Smooth muscle cell (in vitro differentiated cells): ENCODE measurements around the gene ZNF320. TPM values are rescaled to one million over a fixed set of nuclear protein-coding genes. Genes with fewer than 3 reads are reported as not detected.
"Not testable (repeated sequence)": the region's sequence is repeated elsewhere in the genome, so short reads cannot be mapped to it uniquely, and the experiment has no call there.

Experiments
- DNase-seq: peaks from one replicate; lab custom pipeline; 2025; ENCODE audit not compliant: unreplicated experiment; lab: John Stamatoyannopoulos, UW
- H2AFZ ChIP-seq: fragments of 200-600 bp; sonication (generic); 2 replicates; pipeline ENCODE4 v1.6.0; 2016; ENCODE audit warnings: antibody characterized with exemption, low read depth, mild to moderate bottlenecking
- H3F3A ChIP-seq: fragments of 200-600 bp; sonication (generic); 2 replicates; pipeline ENCODE4 v1.6.0; 2017; ENCODE audit warnings: antibody characterized with exemption, low read depth
- H3K27ac ChIP-seq: fragments of 200-600 bp; sonication (generic); 2 replicates; pipeline ENCODE4 v1.5.1; 2016; ENCODE audit warnings: low read depth, mild to moderate bottlenecking
- H3K27me3 ChIP-seq: fragments of 200-600 bp; sonication (generic); 2 replicates; pipeline ENCODE4 v1.6.1; 2016; ENCODE audit warnings: low read depth, mild to moderate bottlenecking
- H3K36me3 ChIP-seq: fragments of 200-600 bp; sonication (generic); 2 replicates; pipeline ENCODE4 v1.5.1; 2016; ENCODE audit warnings: low read depth
- H3K4me1 ChIP-seq: fragments of 200-600 bp; sonication (generic); 2 replicates; pipeline ENCODE4 v1.5.1; 2016; ENCODE audit warnings: low read depth
- H3K4me2 ChIP-seq: fragments of 200-600 bp; sonication (generic); 2 replicates; pipeline ENCODE4 v1.6.0; 2016; ENCODE audit warnings: mild to moderate bottlenecking
- H3K4me3 ChIP-seq: fragments of 200-600 bp; sonication (generic); 2 replicates; pipeline ENCODE4 v1.5.1; 2016; ENCODE audit warnings: mild to moderate bottlenecking
- H3K79me2 ChIP-seq: fragments of 200-600 bp; sonication (generic); 2 replicates; pipeline ENCODE4 v1.6.0; 2016; ENCODE audit warnings: low read depth, mild to moderate bottlenecking
- H3K9ac ChIP-seq: fragments of 200-600 bp; sonication (generic); 2 replicates; pipeline ENCODE4 v1.6.0; 2016; ENCODE audit warnings: low read depth
- H3K9me3 ChIP-seq: fragments of 200-600 bp; sonication (generic); replicated peaks from 2 replicates; pipeline ENCODE4 v1.5.1; 2016; ENCODE audit warnings: low read depth
- H4K20me1 ChIP-seq: fragments of 200-600 bp; sonication (generic); 2 replicates; pipeline ENCODE4 v1.6.0; 2016; ENCODE audit warnings: low read depth
- CTCF ChIP-seq: fragments of 200-600 bp; sonication (generic); IDR thresholded peaks from 2 replicates; pipeline ENCODE4 v1.5.1; 2017; ENCODE audit warnings: borderline replicate concordance, mild to moderate bottlenecking, antibody characterized with exemption; ENCODE audit not compliant: insufficient read depth, poor library complexity, severe bottlenecking
- WGBS: methylation state at CpG from one replicate; pipeline ENCODE4 v1.1.7; 2016; ENCODE audit warnings: low lambda C conversion rate; 5-methylcytosine and 5-hydroxymethylcytosine counted together
- polyA plus RNA-seq: library from polyadenylated mRNA; unstranded; fragments of >200 nt; fragmentation: Nextera tagmentation; extraction: Ambion mirVana; gene quantifications from 2 replicates; pipeline ENCODE4 v1.2.1, GENCODE V29; 2016
- total RNA-seq: library from RNA; depleted of rRNA; stranded (reverse); fragments of >200 nt; gene quantifications from 2 replicates; pipeline ENCODE4 v1.2.3, GENCODE V29; 2014

The ZNF320 gene
- total and polyA plus RNA-seq, 2 experiments from 2014 or later: 6.2 to 14.7 TPM

GRCh38 chr19:52936151-52936953 lies 38.9 kb upstream of the ZNF320 start:
- H3K4me2 ChIP-seq: peak overlapping the region; percentile 69
- peak overlapping the region; percentile 92 for H3K27ac ChIP-seq
- no peak for TF ChIP-seq CTCF
- no peak overlapping the region for H2AFZ ChIP-seq
- peaks cover 51% of the 10 kb centered on the region for H3K79me2 ChIP-seq
- H4K20me1 ChIP-seq: peaks cover 30% of the 10 kb centered on the region
- WGBS: 21% methylated on average over 12 of the region's 12 CpGs
- H3K9ac ChIP-seq: peak overlapping the region; percentile 34
- no peak for DNase-seq
- H3K9me3 ChIP-seq: no peaks in the 10 kb centered on the region
- peaks cover 25% of the 10 kb centered on the region for H3F3A ChIP-seq
- H3K4me3 ChIP-seq: no peak overlapping the region
- no peaks in the 10 kb centered on the region for H3K4me1 ChIP-seq
- no peaks in the 10 kb centered on the region for H3K27me3 ChIP-seq
- no peaks in the 10 kb centered on the region for H3K36me3 ChIP-seq

- H3K9me3 ChIP-seq: no peaks in the 10 kb centered on the region
- no peak for DNase-seq
- peaks cover 25% of the 10 kb centered on the region for H4K20me1 ChIP-seq
- no peak for TF ChIP-seq CTCF
- 9% methylated on average over 8 of the region's 8 CpGs for WGBS
- peak overlapping the region; percentile 33 for H3K9ac ChIP-seq
- H3K79me2 ChIP-seq: peaks cover 50% of the 10 kb centered on the region
- H3K27me3 ChIP-seq: no peaks in the 10 kb centered on the region
- H3K27ac ChIP-seq: peak overlapping the region; percentile 92
- peaks cover 25% of the 10 kb centered on the region for H3F3A ChIP-seq
- H3K4me3 ChIP-seq: no peak overlapping the region
- H3K4me1 ChIP-seq: no peaks in the 10 kb centered on the region
- H3K4me2 ChIP-seq: peak overlapping the region; percentile 57
- no peak overlapping the region for H2AFZ ChIP-seq
- no peaks in the 10 kb centered on the region for H3K36me3 ChIP-seq
Measured at GRCh38 chr19:52935434-52935833, 38.0 kb upstream of the ZNF320 start.

- Histone ChIP-seq H3K27ac (peak overlapping the region; percentile 89), H3K36me3 (peaks cover 15% of the 10 kb centered on the region), H3K79me2 (peaks cover 10% of the 10 kb centered on the region)
- H4K20me1 ChIP-seq, H3K4me1 ChIP-seq, H2AFZ ChIP-seq, H3K4me3 ChIP-seq, H3K4me2 ChIP-seq, H3K27me3 ChIP-seq, DNase-seq, H3F3A ChIP-seq, H3K9me3 ChIP-seq, H3K9ac ChIP-seq: not testable (repeated sequence)
- 57% methylated on average over 9 of the region's 9 CpGs for WGBS
Measured at GRCh38 chr19:52924641-52925040, 27.2 kb upstream of the ZNF320 start.

- peaks cover 4% of the 10 kb centered on the region for H4K20me1 ChIP-seq
- peak overlapping the region; percentile 88 for H2AFZ ChIP-seq
- H3K36me3 ChIP-seq: peaks cover 8% of the 10 kb centered on the region
- H3F3A ChIP-seq: peaks cover 8% of the 10 kb centered on the region
- no peak for DNase-seq
- WGBS: 29% methylated on average over 18 of the region's 18 CpGs
- H3K4me3 ChIP-seq: peak overlapping the region; percentile 65
- H3K9me3 ChIP-seq: no peaks in the 10 kb centered on the region
- peak overlapping the region; percentile 92 for H3K4me2 ChIP-seq
- peak overlapping the region; percentile 89 for H3K27ac ChIP-seq
- no peaks in the 10 kb centered on the region for H3K27me3 ChIP-seq
- H3K4me1 ChIP-seq: peaks cover 6% of the 10 kb centered on the region
- TF ChIP-seq CTCF: no peak
- peak overlapping the region; percentile 18 for H3K9ac ChIP-seq
- H3K79me2 ChIP-seq: peaks cover 8% of the 10 kb centered on the region
Measured at GRCh38 chr19:52923778-52924593, 26.6 kb upstream of the ZNF320 start.
